Dermis microvascular lymphatic vessel endothelial cell (primary cell): ENCODE measurements around the gene NAXD. TPM values are rescaled to one million over a fixed set of nuclear protein-coding genes. Genes with fewer than 3 reads are reported as not detected.

Experiments used
- total RNA-seq: library from RNA; depleted of rRNA; stranded (reverse); fragments of >200 nt; gene quantifications from 2 replicates; pipeline ENCODE4 v1.2.1, GENCODE V29; 2014

NAXD gene
- total RNA-seq, 1 donor from 2014 or later, result 13.7 TPM

Other genes starting within 250 kb of the NAXD start
- 0.77 and 0.89 TPM in 2 replicates for gene RAB20, start 53.8 kb upstream of the NAXD start, total RNA-seq
- gene CARS2, start 90.6 kb downstream of the NAXD start, total RNA-seq, result 41.7 and 43.0 TPM in 2 replicates
- 12.5 and 16.6 TPM in 2 replicates for gene ING1, start 98.2 kb downstream of the NAXD start, total RNA-seq